Lower leg skin (tissue), 4 donors: ENCODE measurements around the gene CRACR2A. TPM values are rescaled to one million over a fixed set of nuclear protein-coding genes. Genes with fewer than 3 reads are reported as not detected.

Experiments used
- DNase-seq, 2 donors: peaks; one replicate each; pipeline ENCODE4 v3.0.0-alpha.2; 2019; ENCODE audit warnings: low spot score in 2 of 2
- H3K4me3 ChIP-seq: fragments of 200-600 bp; sonication (generic); 2 replicates; pipeline ENCODE4 v1.5.1; 2017; ENCODE audit warnings: mild to moderate bottlenecking, low read depth; ENCODE audit not compliant: poor library complexity, severe bottlenecking
- POLR2A ChIP-seq, 2 donors: fragments of 450-650 bp; IDR thresholded peaks; one replicate each; pipeline ENCODE4 v1.6.1; 2016 to 2017; ENCODE audit warnings: antibody characterized with exemption in 2 of 2, mild to moderate bottlenecking in 1 of 2, moderate library complexity in 1 of 2
- WGBS, 2 donors: methylation state at CpG; one replicate each; pipeline ENCODE4 v1.1.5; 2018; 5-methylcytosine and 5-hydroxymethylcytosine counted together
- intact Hi-C: fragments of 100-400 bp; cut with DNase I; formaldehyde crosslinking; loops from one replicate; pipeline ENCODE4 v1.15.0; 2023; ENCODE audit warnings: low total_unique reads
- total RNA-seq, 4 donors: library from RNA; depleted of rRNA; stranded (reverse); fragments of >200 nt; gene quantifications; one replicate each; pipeline ENCODE4 v1.1.0, GENCODE V29; 2016
- TF ChIP-seq, protein P1 (sequence below), 3 donors: fragments of 450-650 bp; IDR thresholded peaks; one replicate each; pipeline ENCODE4 v1.5.1; 2016; ENCODE audit warnings: antibody characterized with exemption in 3 of 3, mild to moderate bottlenecking in 3 of 3, moderate library complexity in 2 of 3

CRACR2A gene
- total RNA-seq, 4 donors from 2014 or later: 1.4 to 14.4 (median 6.6) TPM

- TF ChIP-seq, protein P1, sequence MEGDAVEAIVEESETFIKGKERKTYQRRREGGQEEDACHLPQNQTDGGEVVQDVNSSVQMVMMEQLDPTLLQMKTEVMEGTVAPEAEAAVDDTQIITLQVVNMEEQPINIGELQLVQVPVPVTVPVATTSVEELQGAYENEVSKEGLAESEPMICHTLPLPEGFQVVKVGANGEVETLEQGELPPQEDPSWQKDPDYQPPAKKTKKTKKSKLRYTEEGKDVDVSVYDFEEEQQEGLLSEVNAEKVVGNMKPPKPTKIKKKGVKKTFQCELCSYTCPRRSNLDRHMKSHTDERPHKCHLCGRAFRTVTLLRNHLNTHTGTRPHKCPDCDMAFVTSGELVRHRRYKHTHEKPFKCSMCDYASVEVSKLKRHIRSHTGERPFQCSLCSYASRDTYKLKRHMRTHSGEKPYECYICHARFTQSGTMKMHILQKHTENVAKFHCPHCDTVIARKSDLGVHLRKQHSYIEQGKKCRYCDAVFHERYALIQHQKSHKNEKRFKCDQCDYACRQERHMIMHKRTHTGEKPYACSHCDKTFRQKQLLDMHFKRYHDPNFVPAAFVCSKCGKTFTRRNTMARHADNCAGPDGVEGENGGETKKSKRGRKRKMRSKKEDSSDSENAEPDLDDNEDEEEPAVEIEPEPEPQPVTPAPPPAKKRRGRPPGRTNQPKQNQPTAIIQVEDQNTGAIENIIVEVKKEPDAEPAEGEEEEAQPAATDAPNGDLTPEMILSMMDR (IDR thresholded peaks at IDR 0.05): no peak
- no peak for TF ChIP-seq POLR2A (IDR thresholded peaks at IDR 0.05)
- no peak for DNase-seq
- no peak overlapping the region for H3K4me3 ChIP-seq
- WGBS, 2 donors: 93 to 96% methylated on average over 5 of the region's 5 CpGs
- intact Hi-C loops: no loop called here
Observed at GRCh38 chr12:3677609-3678008, 75.3 kb downstream of the CRACR2A start.

GRCh38 chr12:3673981-3674708 lies 78.8 kb downstream of the CRACR2A start:
- TF ChIP-seq, protein P1 (IDR thresholded peaks at IDR 0.05): no peak
- TF ChIP-seq POLR2A (IDR thresholded peaks at IDR 0.05): no peak
- no peak overlapping the region for H3K4me3 ChIP-seq
- 87% methylated on average over 9 of the region's 9 CpGs for WGBS, 2 donors
- intact Hi-C loops: no loop called here
- no peak for DNase-seq

DNA sequence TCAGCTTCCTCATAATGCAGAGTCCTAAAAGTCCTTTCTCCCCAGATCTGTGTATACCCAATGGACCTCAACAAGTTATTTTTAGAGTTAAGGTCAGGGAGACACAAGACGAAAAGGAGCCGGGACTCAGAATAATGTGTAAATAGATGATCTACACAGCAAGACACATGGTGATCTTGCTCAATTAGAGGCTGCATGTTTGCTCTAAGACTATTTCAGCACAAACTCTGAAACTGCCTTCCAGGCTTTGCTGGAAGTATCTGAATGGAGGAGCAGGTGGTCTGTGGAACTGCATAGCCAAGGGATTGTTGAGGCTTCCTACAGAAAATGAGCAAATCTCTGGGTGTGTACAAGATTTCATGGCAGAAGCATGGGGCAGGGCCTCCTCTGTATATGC lies 80.8 kb downstream of the CRACR2A start:
- TF ChIP-seq POLR2A (IDR thresholded peaks at IDR 0.05): no peak
- TF ChIP-seq, protein P1 (IDR thresholded peaks at IDR 0.05): no peak
- intact Hi-C loops: no loop called here
- H3K4me3 ChIP-seq: no peak overlapping the region
- DNase-seq: no peak
- 87 to 95% methylated on average over 2 of the region's 2 CpGs for WGBS, 2 donors

DNA sequence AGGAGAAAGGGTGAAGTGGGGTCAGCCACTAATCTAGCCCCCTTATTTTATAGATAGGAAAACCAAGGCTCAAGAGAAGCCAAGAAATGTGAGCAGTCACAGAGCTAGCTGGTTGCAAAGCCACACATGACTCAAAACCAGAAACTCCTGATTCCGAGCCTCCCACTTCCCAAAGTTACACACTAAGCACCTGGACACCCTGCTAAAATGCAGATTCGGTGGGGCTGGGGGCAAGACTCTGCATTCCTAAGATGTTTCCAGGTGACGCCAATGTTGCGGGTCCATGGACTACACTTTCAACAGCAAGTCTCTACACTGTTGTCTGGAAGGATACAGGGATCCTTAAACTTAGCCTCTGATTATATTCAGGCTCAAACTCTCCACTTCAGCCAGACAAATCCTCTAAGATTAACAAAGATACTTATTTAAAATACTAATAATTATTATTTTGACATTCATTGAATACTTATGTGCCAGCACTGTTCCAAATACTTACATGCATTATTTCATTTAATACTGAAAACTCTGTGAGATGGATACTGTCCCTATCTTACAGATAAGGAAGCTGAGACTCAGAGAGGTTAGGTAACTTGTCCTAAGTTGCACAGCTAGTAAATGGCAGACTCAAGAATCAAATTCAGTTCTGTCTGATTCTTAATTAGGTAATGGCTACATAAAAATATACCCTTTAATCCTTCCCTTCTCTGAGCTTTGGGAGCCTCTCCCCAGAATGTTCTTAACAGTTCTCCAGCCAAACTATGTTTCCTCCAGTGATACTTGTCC lies 81.4 kb downstream of the CRACR2A start:
- H3K4me3 ChIP-seq: no peak overlapping the region
- no peak for TF ChIP-seq POLR2A (IDR thresholded peaks at IDR 0.05)
- TF ChIP-seq, protein P1 (IDR thresholded peaks at IDR 0.05): no peak
- WGBS, 2 donors: 76 to 88% methylated on average over 4 of the region's 4 CpGs
- no peak for DNase-seq
- intact Hi-C loops: no loop called here

GRCh38 chr12:3670083-3670620 lies 82.8 kb downstream of the CRACR2A start:
- H3K4me3 ChIP-seq: no peak overlapping the region
- 87 to 88% methylated on average over 5 of the region's 5 CpGs for WGBS, 2 donors
- TF ChIP-seq POLR2A (IDR thresholded peaks at IDR 0.05): no peak
- TF ChIP-seq, protein P1 (IDR thresholded peaks at IDR 0.05): no peak
- no peak for DNase-seq
- intact Hi-C loops: no loop called here
